AG09309 (cell line): ENCODE results near the gene HPX.

Source experiments
- DNase-seq: peaks from one replicate; pipeline ENCODE4 v3.0.0-alpha.2; 2010; ENCODE audit warnings: low read depth
- H3K4me3 ChIP-seq: 2 replicates; pipeline ENCODE4 v1.5.1; 2011; ENCODE audit warnings: mild to moderate bottlenecking, low read depth, low read length, moderate library complexity; ENCODE audit not compliant: control insufficient read depth
- TF ChIP-seq, protein P1 (sequence below): IDR thresholded peaks from 2 replicates; pipeline ENCODE4 v1.5.1; 2011; ENCODE audit warnings: mild to moderate bottlenecking, low read depth, low read length, inconsistent platforms; ENCODE audit not compliant: insufficient read depth, control insufficient read depth; ENCODE audit errors: missing control alignments

Gene HPX

DNA sequence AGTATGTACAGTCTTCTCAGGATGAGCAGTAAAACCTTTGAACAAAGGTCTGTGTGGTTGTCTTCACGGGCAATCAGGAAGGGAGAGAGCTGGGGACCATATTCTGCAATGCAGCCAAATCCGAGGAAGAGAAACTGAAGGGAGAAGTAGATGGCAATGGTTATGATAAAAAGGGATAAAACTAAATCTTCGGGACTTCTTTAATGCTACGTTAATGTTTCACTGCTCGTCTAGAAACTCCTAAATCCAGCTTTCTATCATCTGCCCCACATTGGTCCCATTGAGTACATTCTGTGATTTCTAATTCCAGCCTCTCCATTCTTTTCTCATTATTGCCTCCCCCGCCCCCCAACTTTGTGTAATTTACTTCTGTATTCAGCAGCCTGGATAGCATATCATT is 42.2 kb upstream of the HPX start:
- H3K4me3 ChIP-seq = no peak overlapping the region
- no peak for DNase-seq
- TF ChIP-seq, protein P1, sequence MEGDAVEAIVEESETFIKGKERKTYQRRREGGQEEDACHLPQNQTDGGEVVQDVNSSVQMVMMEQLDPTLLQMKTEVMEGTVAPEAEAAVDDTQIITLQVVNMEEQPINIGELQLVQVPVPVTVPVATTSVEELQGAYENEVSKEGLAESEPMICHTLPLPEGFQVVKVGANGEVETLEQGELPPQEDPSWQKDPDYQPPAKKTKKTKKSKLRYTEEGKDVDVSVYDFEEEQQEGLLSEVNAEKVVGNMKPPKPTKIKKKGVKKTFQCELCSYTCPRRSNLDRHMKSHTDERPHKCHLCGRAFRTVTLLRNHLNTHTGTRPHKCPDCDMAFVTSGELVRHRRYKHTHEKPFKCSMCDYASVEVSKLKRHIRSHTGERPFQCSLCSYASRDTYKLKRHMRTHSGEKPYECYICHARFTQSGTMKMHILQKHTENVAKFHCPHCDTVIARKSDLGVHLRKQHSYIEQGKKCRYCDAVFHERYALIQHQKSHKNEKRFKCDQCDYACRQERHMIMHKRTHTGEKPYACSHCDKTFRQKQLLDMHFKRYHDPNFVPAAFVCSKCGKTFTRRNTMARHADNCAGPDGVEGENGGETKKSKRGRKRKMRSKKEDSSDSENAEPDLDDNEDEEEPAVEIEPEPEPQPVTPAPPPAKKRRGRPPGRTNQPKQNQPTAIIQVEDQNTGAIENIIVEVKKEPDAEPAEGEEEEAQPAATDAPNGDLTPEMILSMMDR = no peak

DNA sequence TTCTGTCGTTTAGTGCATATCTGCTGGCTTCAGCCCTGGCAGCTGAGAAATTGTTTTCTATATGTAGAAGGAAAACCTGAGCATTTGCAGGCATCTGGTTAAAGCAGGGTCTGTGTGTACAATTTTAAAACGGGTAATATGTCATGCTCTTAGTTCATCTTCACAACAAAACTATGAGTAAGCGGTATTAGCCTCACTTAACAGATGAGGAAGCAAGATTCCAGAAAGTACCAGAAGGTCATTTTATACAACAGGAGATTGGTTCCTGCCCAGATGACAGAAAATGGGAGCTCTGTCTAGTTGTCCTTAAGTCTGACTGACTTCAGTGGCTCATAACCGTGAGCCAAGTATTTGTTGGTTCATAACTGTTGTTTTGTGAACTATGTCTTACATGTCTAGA is 41.7 kb upstream of the HPX start:
- TF ChIP-seq, protein P1 = no peak
- no peak for DNase-seq
- H3K4me3 ChIP-seq = peak overlapping the region; percentile 71

- peak overlapping the region; percentile 71 for H3K4me3 ChIP-seq
- TF ChIP-seq, protein P1 = no peak
- DNase-seq = no peak
These were observed 41.1 kb upstream of the HPX start for GRCh38 chr11:6481924-6482275.

GRCh38 chr11:6481012-6481923 is 40.5 kb upstream of the HPX start, which contains the start of the genes ARFIP2 and TIMM10B:
Gene ARFIP2 (minus strand): TSS chr11:6481331. CDS start chr11:6480421, 910 bp downstream.
Gene TIMM10B (plus strand): TSS chr11:6481501. CDS start chr11:6481517, 16 bp downstream.
- DNase-seq = peak; percentile 89
- TF ChIP-seq, protein P1 = no peak
- H3K4me3 ChIP-seq = peak within 1 kb of the TSS; percentile 71

DNA sequence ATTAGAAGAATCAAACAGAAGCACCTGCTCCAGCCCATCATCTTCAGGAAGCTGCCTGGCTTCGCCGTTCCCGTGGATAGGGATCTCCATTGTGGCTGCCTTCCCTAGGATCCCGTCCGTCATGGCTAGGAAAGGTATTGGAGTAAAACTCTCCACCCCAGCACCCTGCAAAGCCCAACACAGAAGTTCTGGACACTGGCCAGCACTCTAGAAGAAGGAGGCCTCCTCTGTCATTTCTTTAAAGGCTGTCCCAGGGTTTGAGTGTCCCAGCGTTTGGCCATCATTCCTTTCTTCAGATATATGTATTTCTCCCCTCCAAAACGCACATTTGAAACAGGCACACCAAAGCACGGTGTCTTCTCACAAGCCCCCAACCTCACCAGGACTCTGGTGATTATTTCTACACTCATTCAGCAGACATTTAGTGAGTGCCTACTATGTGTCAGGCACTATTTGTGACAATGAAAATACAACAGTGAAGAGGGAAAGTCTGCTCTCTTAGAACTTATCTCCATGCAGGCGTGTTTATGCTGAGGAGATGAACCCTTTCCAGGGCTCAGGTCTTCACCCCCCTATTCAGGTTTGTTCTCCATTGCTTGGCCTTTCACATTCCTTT is 39.6 kb upstream of the HPX start:
- DNase-seq = no peak
- TF ChIP-seq, protein P1 = no peak
- peak overlapping the region; percentile 71 for H3K4me3 ChIP-seq

- no peak for DNase-seq
- TF ChIP-seq, protein P1 = no peak
- H3K4me3 ChIP-seq = no peak overlapping the region
These were observed 35.8 kb upstream of the HPX start for GRCh38 chr11:6476571-6476970.
